H1 (cell line): ENCODE results near the gene HSPD1. TPM values are rescaled to one million over a fixed set of nuclear protein-coding genes. Genes with fewer than 3 reads are reported as not detected.
A peak's percentile ranks its signal among the peaks of the same experiment; 100 is the strongest.

Source experiments
- CTCF ChIA-PET: fragments of 300-600 bp; sonication (Branson Sonifier 250); formaldehyde crosslinking; loops from one replicate; lab custom pipeline; 2021; ENCODE audit not compliant: partially characterized antibody; lab: Charles Lee
- POLR2A ChIA-PET: fragments of 300-600 bp; sonication (Branson Sonifier 250); formaldehyde crosslinking; loops from one replicate; lab custom pipeline; 2021; ENCODE audit warnings: inconsistent platforms; ENCODE audit not compliant: partially characterized antibody; lab: Charles Lee
- DNase-seq, 2 experiments: peaks; one replicate each; pipeline versions ENCODE4 v3.0.0 to v3.0.0-alpha.2; 2010 to 2022; ENCODE audit warnings: low spot score in 2 of 2, low read depth in 1 of 2, mixed read lengths in 1 of 2
- FAIRE-seq: peaks from 2 replicates; lab custom pipeline; 2011; peaks lifted over from hg19 to GRCh38; lab: Jason Lieb, UNC
- H2AFZ ChIP-seq: 2 replicates; pipeline ENCODE4 v1.8.1; 2012; ENCODE audit warnings: low read length, inconsistent platforms
- H2AK5ac ChIP-seq: 2 replicates; pipeline ENCODE4 v1.6.1; 2013; ENCODE audit warnings: low read depth, low read length
- H2BK120ac ChIP-seq: replicated peaks from 2 replicates; pipeline ENCODE3; 2013; ENCODE audit warnings: low read depth, low read length, inconsistent platforms
- H2BK12ac ChIP-seq: 2 replicates; pipeline ENCODE4 v1.6.1; 2013; ENCODE audit warnings: low read depth, low read length
- H2BK15ac ChIP-seq: 2 replicates; pipeline ENCODE4 v1.6.1; 2013; ENCODE audit warnings: low read length
- H2BK20ac ChIP-seq: 2 replicates; pipeline ENCODE4 v1.6.1; 2013; ENCODE audit warnings: low read length
- H2BK5ac ChIP-seq: 2 replicates; pipeline ENCODE4 v1.6.1; 2013; ENCODE audit warnings: low read depth, low read length
- H3K14ac ChIP-seq: 2 replicates; pipeline ENCODE4 v1.6.1; 2013; ENCODE audit warnings: inconsistent platforms; ENCODE audit not compliant: insufficient read length
- H3K18ac ChIP-seq: 2 replicates; pipeline ENCODE4 v1.6.1; 2013; ENCODE audit warnings: low read length; ENCODE audit errors: extremely low read depth
- H3K23ac ChIP-seq: 2 replicates; pipeline ENCODE4 v1.6.1; 2013; ENCODE audit warnings: inconsistent platforms; ENCODE audit not compliant: insufficient read length
- H3K23me2 ChIP-seq: 2 replicates; pipeline ENCODE4 v1.6.1; 2013; ENCODE audit warnings: low read depth, low read length
- H3K27ac ChIP-seq: 2 replicates; pipeline ENCODE4 v1.6.1; 2011; ENCODE audit warnings: low read depth, low read length, inconsistent platforms
- H3K27me3 ChIP-seq, 4 experiments: replicated peaks in 1 of 4; 1 replicate in 1 of 4; 2 replicates in 3 of 4; pipeline versions ENCODE4 v1.6.1 to v1.8.1; 2011 to 2013; ENCODE audit warnings: low read length in 3 of 4, mild to moderate bottlenecking in 3 of 4, inconsistent platforms in 2 of 4, mixed read lengths in 2 of 4, moderate library complexity in 1 of 4; ENCODE audit not compliant: control insufficient read depth in 3 of 4, insufficient read depth in 3 of 4; ENCODE audit errors: extremely low read depth in 1 of 4
- H3K36me3 ChIP-seq, 4 experiments: 2 replicates each; pipeline versions ENCODE4 v1.6.1 to v1.8.1; 2011 to 2013; ENCODE audit warnings: mild to moderate bottlenecking in 4 of 4, low read length in 3 of 4, moderate library complexity in 2 of 4, control low read depth in 1 of 4, inconsistent platforms in 1 of 4; ENCODE audit not compliant: insufficient read depth in 4 of 4, control insufficient read depth in 2 of 4
- H3K4ac ChIP-seq: replicated peaks from 2 replicates; pipeline ENCODE3; 2013; ENCODE audit warnings: low read length, low read depth, mixed read lengths, inconsistent platforms; ENCODE audit not compliant: insufficient read length
- H3K4me1 ChIP-seq, 4 experiments: replicated peaks in 1 of 4; 1 replicate in 1 of 4; 2 replicates in 3 of 4; pipeline versions ENCODE4 v1.6.1 to v1.8.1; 2011 to 2013; ENCODE audit warnings: low read length in 3 of 4, inconsistent platforms in 2 of 4, mixed read lengths in 1 of 4; ENCODE audit not compliant: insufficient read depth in 4 of 4, control insufficient read depth in 3 of 4
- H3K4me2 ChIP-seq, 2 experiments: 2 replicates each; pipeline versions ENCODE4 v1.6.1 to v1.8.1; 2011 to 2013; ENCODE audit warnings: low read depth in 2 of 2, low read length in 2 of 2, control low read depth in 1 of 2, inconsistent platforms in 1 of 2, mild to moderate bottlenecking in 1 of 2; ENCODE audit not compliant: insufficient read depth in 1 of 2
- H3K4me3 ChIP-seq, 4 experiments: fragments of 200-600, 300-600 bp in 1 of 4; sonication (generic), shearing (Covaris generic), sonication (Bioruptor Twin) in 1 of 4; 2 replicates each; pipeline versions ENCODE4 v1.5.1 to v1.8.1; 2011 to 2016; ENCODE audit warnings: low read length in 4 of 4, low read depth in 3 of 4, control low read depth in 2 of 4, inconsistent platforms in 2 of 4, mild to moderate bottlenecking in 2 of 4, mixed read lengths in 1 of 4, moderate library complexity in 1 of 4; ENCODE audit not compliant: insufficient read depth in 2 of 4; ENCODE audit errors: extremely low read depth in 1 of 4
- H3K56ac ChIP-seq: replicated peaks from 2 replicates; pipeline ENCODE3; 2013; ENCODE audit warnings: low read depth, mild to moderate bottlenecking, mixed read lengths, low read length, inconsistent platforms; ENCODE audit not compliant: insufficient read length
- H3K79me1 ChIP-seq: 2 replicates; pipeline ENCODE4 v1.6.1; 2013; ENCODE audit warnings: low read depth, low read length, control low read depth
- H3K79me2 ChIP-seq, 2 experiments: 2 replicates each; pipeline versions ENCODE4 v1.6.1 to v1.8.1; 2012 to 2013; ENCODE audit warnings: low read length in 2 of 2, mild to moderate bottlenecking in 2 of 2, inconsistent platforms in 1 of 2; ENCODE audit not compliant: insufficient read depth in 2 of 2, control insufficient read depth in 1 of 2
- H3K9ac ChIP-seq, 4 experiments: replicated peaks in 1 of 4; 1 replicate in 1 of 4; 2 replicates in 3 of 4; pipeline versions ENCODE4 v1.6.1 to v1.8.1; 2011 to 2013; ENCODE audit warnings: low read depth in 3 of 4, low read length in 3 of 4, control low read depth in 2 of 4, mild to moderate bottlenecking in 2 of 4, moderate library complexity in 2 of 4, inconsistent platforms in 1 of 4; ENCODE audit errors: extremely low read depth in 1 of 4
- H3K9me3 ChIP-seq, 2 experiments: 2 replicates each; pipeline versions ENCODE4 v1.6.1 to v1.8.1; 2012 to 2013; ENCODE audit warnings: mild to moderate bottlenecking in 2 of 2, moderate library complexity in 2 of 2, control low read depth in 1 of 2, inconsistent platforms in 1 of 2, low read depth in 1 of 2, low read length in 1 of 2, mixed read lengths in 1 of 2; ENCODE audit not compliant: insufficient read depth in 2 of 2
- H4K20me1 ChIP-seq, 2 experiments: replicated peaks in 1 of 2; 2 replicates each; pipeline versions ENCODE3 to v1.8.1; 2011 to 2013; ENCODE audit warnings: inconsistent platforms in 2 of 2, low read length in 2 of 2, mild to moderate bottlenecking in 1 of 2; ENCODE audit not compliant: insufficient read depth in 2 of 2, control insufficient read depth in 1 of 2
- H4K5ac ChIP-seq: 2 replicates; pipeline ENCODE4 v1.6.1; 2013; ENCODE audit warnings: low read length, low read depth, mixed read lengths, inconsistent platforms; ENCODE audit not compliant: insufficient read length
- H4K8ac ChIP-seq: 2 replicates; pipeline ENCODE4 v1.8.0; 2013; ENCODE audit warnings: mild to moderate bottlenecking, moderate library complexity, low read length, inconsistent platforms; ENCODE audit not compliant: insufficient read depth; ENCODE audit errors: extremely low read depth
- H4K91ac ChIP-seq: replicated peaks from 2 replicates; pipeline ENCODE3; 2013; ENCODE audit warnings: low read length, mixed read lengths, inconsistent platforms; ENCODE audit not compliant: insufficient read length
- CTBP2 ChIP-seq: IDR thresholded peaks from 2 replicates; pipeline ENCODE4 v1.7.0; 2011; ENCODE audit warnings: borderline replicate concordance, mild to moderate bottlenecking, moderate library complexity, mixed read lengths, low read length; ENCODE audit not compliant: insufficient read depth, insufficient read length
- E2F6 ChIP-seq: IDR thresholded peaks from 2 replicates; pipeline ENCODE4 v1.6.1; 2012; ENCODE audit warnings: inconsistent platforms
- NANOG ChIP-seq: IDR thresholded peaks from 2 replicates; pipeline ENCODE4 v1.6.1; 2011; ENCODE audit warnings: low read length, low read depth, mild to moderate bottlenecking, inconsistent platforms; ENCODE audit not compliant: insufficient read depth, poor library complexity, severe bottlenecking
- ZNF274 ChIP-seq: IDR thresholded peaks from 2 replicates; pipeline ENCODE4 v1.7.0; 2012; ENCODE audit warnings: low read length, borderline replicate concordance; ENCODE audit errors: extremely low read depth
- WGBS, 2 experiments: shearing (Covaris generic) in 1 of 2; methylation state at CpG; one replicate each; pipeline versions ENCODE4 v1.1.6 to v1.1.7; 2013 to 2015; ENCODE audit warnings: low lambda C conversion rate in 2 of 2, mixed read lengths in 2 of 2, inconsistent platforms in 1 of 2, low coverage in 1 of 2, missing lambda C conversion rate in 1 of 2; ENCODE audit not compliant: insufficient replicate concordance in 2 of 2, insufficient coverage in 1 of 2, insufficient read length in 1 of 2; ENCODE audit errors: extremely low coverage in 1 of 2, missing lambda C conversion rate in 1 of 2; 5-methylcytosine and 5-hydroxymethylcytosine counted together
- long read RNA-seq, 2 experiments: library from RNA in 1 of 2; library from capped mRNA in 1 of 2; stranded (forward); transcript quantifications; one replicate each; pipeline ENCODE4 v2.0.0, GENCODE V29; 2021; ENCODE audit warnings: inconsistent platforms in 1 of 2
- polyA minus RNA-seq, 3 experiments: library from RNA; depleted of rRNA, polyadenylated mRNA; stranded (reverse); fragments of >200 nt; gene quantifications; 1 replicate in 2 of 3; 2 replicates in 1 of 3; pipeline ENCODE4 v1.2.3, GENCODE V29; 2011
- polyA plus RNA-seq, 7 experiments: library from polyadenylated mRNA; depleted of rRNA in 3 of 7; stranded (reverse) in 5 of 7; unstranded in 2 of 7; fragments of >200 nt in 5 of 7; fragments of 200-250 nt in 2 of 7; gene quantifications; 1 replicate in 5 of 7; 2 replicates in 1 of 7; 4 replicates in 1 of 7; pipeline versions ENCODE4 v1.2.1 to v1.2.3, GENCODE V29; 2011 to 2013; ENCODE audit warnings: missing spikeins in 2 of 7, mixed read lengths in 2 of 7
- total RNA-seq: library from RNA; stranded (reverse); fragmentation: NEBNext Ultra II Directional; extraction: Animal tissue kit (Norgen Biotek cat#: 25700); gene quantifications from 2 replicates; pipeline ENCODE4 v1.2.1, GENCODE V29; 2021

Gene HSPD1
- total RNA-seq: 1,063 and 1,108 TPM in 2 replicates
- polyA plus RNA-seq (2011; rRNA removed): 166 and 221 TPM in 2 replicates
- 437 TPM for polyA plus RNA-seq (2011; cell fraction: cytosol; rRNA removed)
- 273 TPM for polyA plus RNA-seq (2011; cell fraction: nucleus; rRNA removed)
- polyA plus RNA-seq (2012, experiment 1 of 2): 711 to 1,050 TPM (median 760 TPM) in 4 replicates
- polyA plus RNA-seq (2012, experiment 2 of 2): 82.7 TPM
- polyA plus RNA-seq (2013, experiment 1 of 2): 650 TPM
- 656 TPM for polyA plus RNA-seq (2013, experiment 2 of 2)
- polyA minus RNA-seq (2011; rRNA and poly(A)+ RNA removed): 579 and 740 TPM in 2 replicates
- polyA minus RNA-seq (2011; cell fraction: cytosol; rRNA and poly(A)+ RNA removed): 445 TPM
- polyA minus RNA-seq (2011; cell fraction: nucleus; rRNA and poly(A)+ RNA removed): 371 TPM
- long read RNA-seq, experiment 1, partial matches to known transcripts: 977 of 1,313 reads
- long read RNA-seq, experiment 1, other reads (novel, unspliced or antisense): 333 of 1,313 reads
- long read RNA-seq, experiment 2, transcript HSPD1-202 (12 exons, 2,455 nt): major isoform, 113 of 350 reads
- long read RNA-seq, experiment 2, transcript HSPD1-201 (12 exons, 2,299 nt): minor isoform, 25 of 350 reads
- long read RNA-seq, experiment 2, partial matches to known transcripts: 110 of 350 reads
- long read RNA-seq, experiment 2, other reads (novel, unspliced or antisense): 102 of 350 reads

- Histone ChIP-seq H3K4ac (peak within 1 kb of the TSS; percentile 94), H3K56ac (peak within 1 kb of the TSS; percentile 83), H4K8ac (peak within 1 kb of the TSS; percentile 96), H3K23me2 (peaks cover 4% of the 10 kb centered on the region; the same call in 1 of the 2 replicates), H2BK120ac (no peak within 1 kb of the TSS), H3K9ac (peak within 1 kb of the TSS; percentile 80 to 99 (median 88)), H3K4me1 (peaks cover 2 to 7% (median 4%) of the 10 kb centered on the region in 4 experiments; a peak in 5 of 7 replicates), H2BK15ac (no peak within 1 kb of the TSS), H3K4me3 (peak within 1 kb of the TSS; percentile 85 to 94 (median 90)), H3K18ac (peak within 1 kb of the TSS; percentile 86), H2AK5ac (0 out of 2 replicates have a peak within 1 kb of the TSS, but pooled peaks have one; percentile 67), H3K14ac (no peak within 1 kb of the TSS), H4K20me1 (peaks cover 11 to 21% of the 10 kb centered on the region in 2 experiments), H4K91ac (peak within 1 kb of the TSS; percentile 81), H2AFZ (no peak within 1 kb of the TSS), H3K79me1 (0 out of 2 replicates have a peak, but pooled peaks cover 2% of the 10 kb centered on the region), H3K27me3 (no peaks in the 10 kb centered on the region), H3K79me2 (peaks cover 50 to 90% of the 10 kb centered on the region in 2 experiments), H3K27ac (peak within 1 kb of the TSS; percentile 92), H3K9me3 (no peaks in the 10 kb centered on the region), H4K5ac (peak within 1 kb of the TSS; percentile 75), H3K36me3 (peaks cover 18 to 76% (median 45%) of the 10 kb centered on the region in 4 experiments), H3K4me2 (peak within 1 kb of the TSS; percentile 61 to 66), H2BK5ac (peak within 1 kb of the TSS; percentile 93), H2BK12ac (no peak within 1 kb of the TSS; the same call in none of the 2 replicates), H2BK20ac (peak within 1 kb of the TSS; percentile 13; the same call in 1 of the 2 replicates), H3K23ac (no peak within 1 kb of the TSS)
- no peak for FAIRE-seq
- 2% methylated on average over 72 of the region's 104 CpGs; no CpG with 5 or more reads in 1 of the 2 experiments for WGBS, 2 experiments
- ChIA-PET POLR2A (interaction anchor here (0.7 to 15.2 kb wide), 39 partner anchors 7 to 287 kb away, joined by 3 to 270 read pairs (median 5); partner anchors contain the start of genes COQ10B, MARS2, MOB4 and RFTN2), CTCF (interaction anchor here (1.1 to 1.6 kb wide), 4 partner anchors 8 to 116 kb away, joined by 3 to 5 read pairs (median 4); no protein-coding TSS in a partner anchor)
- peak; percentile 95 to 96 for DNase-seq
- TF ChIP-seq CTBP2 (no peak), ZNF274 (no peak), E2F6 (peak; percentile 92), NANOG (no peak)
Observed at GRCh38 chr2:197499594-197500502, at the start of gene HSPD1, which contains the start of gene HSPE1. Gene HSPD1 (minus strand): TSS chr2:197499840. CDS start chr2:197498848, 992 bp downstream. Gene HSPE1 (plus strand): TSS chr2:197500379. CDS start chr2:197500437, 58 bp downstream.
